Measurements from ENCODE around the gene AVPI1.

The AVPI1 gene

GRCh38 chr10:97723001-97723400 lies 36.0 kb upstream of the AVPI1 start:
- Histone ChIP-seq H3K9me3 (ENCODE audit: control insufficient read depth, insufficient read depth, low read depth, low read length) (no peaks in the 10 kb centered on the region), H3K4me3 (ENCODE audit: low read depth, low read length) (no peak overlapping the region), H3K4me1 (ENCODE audit: control insufficient read depth, insufficient read depth, low read length) (peaks cover 8% of the 10 kb centered on the region; the same call in 1 of the 2 replicates), H3K27ac (ENCODE audit: extremely low read depth, low read depth, low read length) (no peak overlapping the region), H3K36me3 (ENCODE audit: control insufficient read depth in 2 of 2, insufficient read depth in 1 of 2, low read length in 2 of 2) (peaks cover 0 to 4% of the 10 kb centered on the region in 2 experiments; a peak in 2 of 3 replicates)
- ChIA-PET POLR2A (interaction anchor here (2.2 to 2.3 kb wide), 2 partner anchors 9 to 14 kb away, joined by 6 to 16 read pairs; partner anchors contain the start of genes MARVELD1 and ZFYVE27), CTCF (interaction anchor here (0.5 to 15.2 kb wide), 3 partner anchors 9 to 316 kb away, joined by 4 to 487 read pairs (median 10); partner anchors contain the start of gene MARVELD1)
- TF ChIP-seq GLIS1 (tag by site-specific recombination; IDR thresholded peaks at IDR 0.05) = no peak
- no peak for TF ChIP-seq ZNF561 (tag by site-specific recombination; IDR thresholded peaks at IDR 0.05; ENCODE audit: borderline replicate concordance)
- TF ChIP-seq ZNF202 (tag by site-specific recombination; IDR thresholded peaks at IDR 0.05; ENCODE audit: borderline replicate concordance) = no peak
- TF ChIP-seq ZNF311 (tag by site-specific recombination; IDR thresholded peaks at IDR 0.05; ENCODE audit: borderline replicate concordance) = no peak
- no peak for TF ChIP-seq ZSCAN4 (tag by site-specific recombination; IDR thresholded peaks at IDR 0.05)
- no peak for TF ChIP-seq ZNF660 (tag by site-specific recombination; IDR thresholded peaks at IDR 0.05)
- TF ChIP-seq PRDM4 (tag by site-specific recombination; IDR thresholded peaks at IDR 0.05) = no peak
- TF ChIP-seq GFI1B (tag by site-specific recombination; IDR thresholded peaks at IDR 0.05) = no peak
- TF ChIP-seq, protein P1, sequence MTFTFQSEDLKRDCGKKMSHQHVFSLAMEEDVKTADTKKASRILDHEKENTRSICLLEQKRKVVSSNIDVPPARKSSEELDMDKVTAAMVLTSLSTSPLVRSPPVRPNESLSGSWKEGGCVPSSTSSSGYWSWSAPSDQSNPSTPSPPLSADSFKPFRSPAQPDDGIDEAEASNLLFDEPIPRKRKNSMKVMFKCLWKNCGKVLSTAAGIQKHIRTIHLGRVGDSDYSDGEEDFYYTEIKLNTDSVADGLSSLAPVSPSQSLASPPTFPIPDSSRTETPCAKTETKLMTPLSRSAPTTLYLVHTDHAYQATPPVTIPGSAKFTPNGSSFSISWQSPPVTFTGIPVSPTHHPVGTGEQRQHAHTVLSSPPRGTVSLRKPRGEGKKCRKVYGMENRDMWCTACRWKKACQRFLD (tag by site-specific recombination; IDR thresholded peaks at IDR 0.05) = no peak
- TF ChIP-seq YY1 (tag by site-specific recombination; IDR thresholded peaks at IDR 0.05) = no peak
- TF ChIP-seq, protein P2, sequence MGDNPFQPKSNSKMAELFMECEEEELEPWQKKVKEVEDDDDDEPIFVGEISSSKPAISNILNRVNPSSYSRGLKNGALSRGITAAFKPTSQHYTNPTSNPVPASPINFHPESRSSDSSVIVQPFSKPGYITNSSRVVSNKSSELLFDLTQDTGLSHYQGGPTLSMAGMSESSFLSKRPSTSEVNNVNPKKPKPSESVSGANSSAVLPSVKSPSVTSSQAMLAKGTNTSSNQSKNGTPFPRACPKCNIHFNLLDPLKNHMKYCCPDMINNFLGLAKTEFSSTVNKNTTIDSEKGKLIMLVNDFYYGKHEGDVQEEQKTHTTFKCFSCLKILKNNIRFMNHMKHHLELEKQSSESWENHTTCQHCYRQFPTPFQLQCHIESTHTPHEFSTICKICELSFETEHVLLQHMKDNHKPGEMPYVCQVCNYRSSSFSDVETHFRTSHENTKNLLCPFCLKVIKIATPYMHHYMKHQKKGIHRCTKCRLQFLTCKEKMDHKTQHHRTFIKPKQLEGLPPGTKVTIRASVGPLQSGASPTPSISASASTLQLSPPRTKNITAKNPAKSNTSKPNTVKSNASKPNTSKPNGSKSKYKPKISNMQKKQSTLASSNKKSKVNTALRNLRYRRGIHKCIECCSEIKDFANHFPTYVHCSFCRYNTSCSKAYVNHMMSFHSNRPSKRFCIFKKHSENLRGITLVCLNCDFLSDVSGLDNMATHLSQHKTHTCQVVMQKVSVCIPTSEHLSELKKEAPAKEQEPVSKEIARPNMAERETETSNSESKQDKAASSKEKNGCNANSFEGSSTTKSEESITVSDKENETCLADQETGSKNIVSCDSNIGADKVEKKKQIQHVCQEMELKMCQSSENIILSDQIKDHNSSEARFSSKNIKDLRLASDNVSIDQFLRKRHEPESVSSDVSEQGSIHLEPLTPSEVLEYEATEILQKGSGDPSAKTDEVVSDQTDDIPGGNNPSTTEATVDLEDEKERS (tag by site-specific recombination; IDR thresholded peaks at IDR 0.05) = no peak
- TF ChIP-seq ZNF664 (tag by site-specific recombination; IDR thresholded peaks at IDR 0.05) = no peak
- TF ChIP-seq ZNF560 (tag by site-specific recombination; IDR thresholded peaks at IDR 0.05; ENCODE audit: borderline replicate concordance) = no peak
- TF ChIP-seq ZNF266 (tag by site-specific recombination; IDR thresholded peaks at IDR 0.05; ENCODE audit: low read depth) = no peak
- TF ChIP-seq TCF7L2 (IDR thresholded peaks at IDR 0.05; ENCODE audit: borderline replicate concordance, low read depth, low read length) = no peak
- TF ChIP-seq ZNF174 (tag by site-specific recombination; IDR thresholded peaks at IDR 0.05) = no peak
- TF ChIP-seq, protein P3, sequence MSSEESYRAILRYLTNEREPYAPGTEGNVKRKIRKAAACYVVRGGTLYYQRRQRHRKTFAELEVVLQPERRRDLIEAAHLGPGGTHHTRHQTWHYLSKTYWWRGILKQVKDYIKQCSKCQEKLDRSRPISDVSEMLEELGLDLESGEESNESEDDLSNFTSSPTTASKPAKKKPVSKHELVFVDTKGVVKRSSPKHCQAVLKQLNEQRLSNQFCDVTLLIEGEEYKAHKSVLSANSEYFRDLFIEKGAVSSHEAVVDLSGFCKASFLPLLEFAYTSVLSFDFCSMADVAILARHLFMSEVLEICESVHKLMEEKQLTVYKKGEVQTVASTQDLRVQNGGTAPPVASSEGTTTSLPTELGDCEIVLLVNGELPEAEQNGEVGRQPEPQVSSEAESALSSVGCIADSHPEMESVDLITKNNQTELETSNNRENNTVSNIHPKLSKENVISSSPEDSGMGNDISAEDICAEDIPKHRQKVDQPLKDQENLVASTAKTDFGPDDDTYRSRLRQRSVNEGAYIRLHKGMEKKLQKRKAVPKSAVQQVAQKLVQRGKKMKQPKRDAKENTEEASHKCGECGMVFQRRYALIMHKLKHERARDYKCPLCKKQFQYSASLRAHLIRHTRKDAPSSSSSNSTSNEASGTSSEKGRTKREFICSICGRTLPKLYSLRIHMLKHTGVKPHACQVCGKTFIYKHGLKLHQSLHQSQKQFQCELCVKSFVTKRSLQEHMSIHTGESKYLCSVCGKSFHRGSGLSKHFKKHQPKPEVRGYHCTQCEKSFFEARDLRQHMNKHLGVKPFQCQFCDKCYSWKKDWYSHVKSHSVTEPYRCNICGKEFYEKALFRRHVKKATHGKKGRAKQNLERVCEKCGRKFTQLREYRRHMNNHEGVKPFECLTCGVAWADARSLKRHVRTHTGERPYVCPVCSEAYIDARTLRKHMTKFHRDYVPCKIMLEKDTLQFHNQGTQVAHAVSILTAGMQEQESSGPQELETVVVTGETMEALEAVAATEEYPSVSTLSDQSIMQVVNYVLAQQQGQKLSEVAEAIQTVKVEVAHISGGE (tag by site-specific recombination; conservative IDR thresholded peaks at IDR 0.05; ENCODE audit: low read depth) = no peak

Data from HEK293 (cell line).